Measurements from ENCODE around the gene TRAF1.

Gene TRAF1

DNA sequence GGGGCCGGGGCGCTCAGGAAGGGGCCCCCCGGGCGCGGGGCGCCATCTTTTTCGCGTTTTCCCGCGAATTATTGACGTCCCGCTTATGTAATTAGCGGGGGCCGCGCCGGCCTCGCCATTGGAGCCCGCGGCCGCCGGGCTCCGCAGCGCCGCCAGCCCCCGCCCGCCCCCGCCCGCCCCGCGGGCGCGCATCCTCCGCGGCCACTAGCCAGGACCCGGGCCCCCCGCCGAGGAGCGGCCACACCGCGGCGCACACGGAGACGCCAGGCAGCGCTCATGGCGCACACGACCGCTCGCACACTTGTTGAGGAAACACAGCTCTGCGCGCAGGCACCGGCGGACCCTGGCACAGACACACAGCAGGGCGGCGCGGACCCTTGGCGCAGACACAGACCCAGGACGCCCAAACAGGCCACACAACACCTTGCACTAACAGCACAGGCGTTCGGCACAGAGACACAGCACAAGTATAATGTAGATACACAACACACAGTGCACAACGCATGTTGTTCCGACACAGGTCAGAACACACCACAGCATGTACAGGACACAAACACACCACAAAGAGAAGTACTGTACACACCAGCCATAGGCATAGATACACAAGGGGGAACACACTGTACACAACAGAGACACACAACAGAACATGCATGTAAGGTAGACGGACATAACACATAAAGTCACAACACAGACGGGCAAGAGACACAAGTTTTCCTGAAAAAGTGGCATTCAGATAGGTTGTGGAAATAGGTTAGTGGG is 49.1 kb downstream of the TRAF1 start:
- no peak overlapping the region for H2AFZ ChIP-seq (ENCODE audit: low read length)
- peak overlapping the region; percentile 94 for H3K4me3 ChIP-seq (ENCODE audit: low read depth, low read length, poor library complexity, severe bottlenecking)
- H3K36me3 ChIP-seq (ENCODE audit: insufficient read depth, low read length) = peaks cover 25% of the 10 kb centered on the region; the same call in 1 of the 2 replicates
- no peaks in the 10 kb centered on the region for H3K27me3 ChIP-seq (ENCODE audit: insufficient read depth, low read length)
- H3F3A ChIP-seq (ENCODE audit: insufficient read depth, low read length) = peaks cover 6% of the 10 kb centered on the region; the same call in 1 of the 2 replicates
- H3K9me2 ChIP-seq (ENCODE audit: low read depth, low read length) = no peaks in the 10 kb centered on the region
- no peak for TF ChIP-seq EZH2 (IDR thresholded peaks at IDR 0.05; ENCODE audit: borderline replicate concordance, low read length)
- TF ChIP-seq, protein P1, sequence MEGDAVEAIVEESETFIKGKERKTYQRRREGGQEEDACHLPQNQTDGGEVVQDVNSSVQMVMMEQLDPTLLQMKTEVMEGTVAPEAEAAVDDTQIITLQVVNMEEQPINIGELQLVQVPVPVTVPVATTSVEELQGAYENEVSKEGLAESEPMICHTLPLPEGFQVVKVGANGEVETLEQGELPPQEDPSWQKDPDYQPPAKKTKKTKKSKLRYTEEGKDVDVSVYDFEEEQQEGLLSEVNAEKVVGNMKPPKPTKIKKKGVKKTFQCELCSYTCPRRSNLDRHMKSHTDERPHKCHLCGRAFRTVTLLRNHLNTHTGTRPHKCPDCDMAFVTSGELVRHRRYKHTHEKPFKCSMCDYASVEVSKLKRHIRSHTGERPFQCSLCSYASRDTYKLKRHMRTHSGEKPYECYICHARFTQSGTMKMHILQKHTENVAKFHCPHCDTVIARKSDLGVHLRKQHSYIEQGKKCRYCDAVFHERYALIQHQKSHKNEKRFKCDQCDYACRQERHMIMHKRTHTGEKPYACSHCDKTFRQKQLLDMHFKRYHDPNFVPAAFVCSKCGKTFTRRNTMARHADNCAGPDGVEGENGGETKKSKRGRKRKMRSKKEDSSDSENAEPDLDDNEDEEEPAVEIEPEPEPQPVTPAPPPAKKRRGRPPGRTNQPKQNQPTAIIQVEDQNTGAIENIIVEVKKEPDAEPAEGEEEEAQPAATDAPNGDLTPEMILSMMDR (IDR thresholded peaks at IDR 0.05; ENCODE audit: low read length) = no peak; the same call in 1 of the 2 replicates
- peak overlapping the region; percentile 100 for H3K9ac ChIP-seq (ENCODE audit: low read length)
- no peaks in the 10 kb centered on the region for H3K9me3 ChIP-seq (ENCODE audit: low read length)
- H4K20me1 ChIP-seq (ENCODE audit: insufficient read depth, low read length) = no peaks in the 10 kb centered on the region
- H3K79me2 ChIP-seq (ENCODE audit: insufficient read depth, low read length) = no peaks in the 10 kb centered on the region
- peak overlapping the region; percentile 97 for H3K27ac ChIP-seq (ENCODE audit: low read depth, low read length, poor library complexity, severe bottlenecking)
- peak overlapping the region; percentile 100 for H3K4me2 ChIP-seq (ENCODE audit: low read length)
- H3K4me1 ChIP-seq (ENCODE audit: insufficient read depth, low read length, severe bottlenecking) = peaks cover 44% of the 10 kb centered on the region

DNA sequence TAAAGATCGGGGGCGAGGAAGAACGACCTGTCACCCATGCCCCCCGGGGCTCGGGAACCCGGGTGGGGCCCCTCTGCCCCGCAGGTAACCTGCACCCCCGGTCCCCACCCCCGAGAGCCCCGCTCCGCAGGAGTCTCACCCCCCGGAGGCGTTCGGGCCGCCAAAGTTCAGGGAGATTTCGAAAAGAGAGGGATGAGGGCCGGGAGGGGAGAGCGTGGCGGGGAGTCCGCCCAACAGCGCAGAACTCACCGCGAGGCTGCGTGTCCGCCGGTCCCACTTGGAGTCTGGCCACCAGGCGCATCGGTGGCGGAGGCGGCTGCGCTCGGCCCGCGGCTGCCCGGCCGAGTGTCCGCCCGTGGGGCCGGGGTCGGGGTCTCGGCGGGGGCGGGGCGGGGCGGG is 49.8 kb downstream of the TRAF1 start, which contains the start of gene PHF19:
Gene PHF19 (minus strand): TSS at position 347 of the 399 bp plus-strand sequence. CDS start 2,447 bp downstream, outside the sequence.
- Histone ChIP-seq H3K27ac (ENCODE audit: low read depth, low read length, poor library complexity, severe bottlenecking) (peak within 1 kb of the TSS; percentile 97), H3K79me2 (ENCODE audit: insufficient read depth, low read length) (no peaks in the 10 kb centered on the region)

DNA sequence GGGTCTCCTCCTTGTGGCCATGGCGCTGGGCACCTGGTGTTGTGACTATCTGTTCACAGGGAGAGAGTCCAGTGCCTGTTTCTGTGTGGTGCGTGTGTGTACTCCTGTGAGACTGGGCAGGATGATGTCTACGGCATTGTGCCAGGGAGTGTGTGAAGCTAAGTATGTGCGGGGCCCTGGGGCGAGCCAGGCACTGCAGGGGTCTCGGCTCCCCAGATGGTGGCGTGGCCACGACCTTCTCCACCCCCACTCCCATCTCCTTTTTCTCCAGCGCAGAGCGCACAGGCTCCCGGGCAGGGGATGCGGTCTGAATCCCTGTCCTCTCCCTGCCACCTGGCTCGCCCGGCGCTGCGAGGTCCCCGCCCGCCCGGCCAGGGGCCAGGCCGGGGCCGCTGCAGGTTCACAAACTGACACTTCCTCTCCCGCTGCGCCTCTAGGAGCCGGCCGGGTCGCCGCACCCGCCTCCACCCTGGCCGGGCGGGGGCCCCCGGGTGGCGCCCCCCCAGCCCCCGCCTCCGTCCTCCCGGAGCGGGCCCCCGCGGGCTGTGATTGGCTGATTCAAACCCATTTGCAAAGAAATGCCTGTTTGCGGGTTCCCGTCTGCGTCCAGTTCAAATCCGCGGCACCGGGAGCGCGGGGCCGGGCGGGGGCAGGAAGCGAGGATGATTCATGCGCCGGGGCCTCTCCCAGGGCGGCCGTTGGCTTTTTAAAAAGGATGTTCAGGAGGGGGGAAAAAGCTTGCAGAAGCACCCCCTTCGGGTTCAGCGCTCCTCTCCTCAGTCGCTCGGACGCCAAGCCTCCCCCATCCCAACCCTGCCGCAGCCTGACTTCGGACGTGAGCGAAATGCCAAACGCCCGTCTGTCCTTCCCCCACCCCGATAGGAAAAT is 50.4 kb downstream of the TRAF1 start:
- Histone ChIP-seq H3K9ac (ENCODE audit: low read length) (peak overlapping the region; percentile 99), H3K36me3 (ENCODE audit: insufficient read depth, low read length) (peaks cover 35% of the 10 kb centered on the region; the same call in 1 of the 2 replicates), H3K4me1 (ENCODE audit: insufficient read depth, low read length, severe bottlenecking) (peaks cover 40% of the 10 kb centered on the region), H3K9me2 (ENCODE audit: low read depth, low read length) (no peaks in the 10 kb centered on the region), H3K4me2 (ENCODE audit: low read length) (peak overlapping the region; percentile 77), H3K4me3 (ENCODE audit: low read depth, low read length, poor library complexity, severe bottlenecking) (peak overlapping the region; percentile 82), H3F3A (ENCODE audit: insufficient read depth, low read length) (peaks cover 6% of the 10 kb centered on the region; the same call in 1 of the 2 replicates), H4K20me1 (ENCODE audit: insufficient read depth, low read length) (no peaks in the 10 kb centered on the region), H2AFZ (ENCODE audit: low read length) (no peak overlapping the region), H3K79me2 (ENCODE audit: insufficient read depth, low read length) (no peaks in the 10 kb centered on the region), H3K27me3 (ENCODE audit: insufficient read depth, low read length) (no peaks in the 10 kb centered on the region), H3K9me3 (ENCODE audit: low read length) (no peaks in the 10 kb centered on the region), H3K27ac (ENCODE audit: low read depth, low read length, poor library complexity, severe bottlenecking) (peak overlapping the region; percentile 97)
- TF ChIP-seq, protein P1 (IDR thresholded peaks at IDR 0.05; ENCODE audit: low read length) = no peak; the same call in 1 of the 2 replicates
- TF ChIP-seq EZH2 (IDR thresholded peaks at IDR 0.05; ENCODE audit: borderline replicate concordance, low read length) = no peak

More for the DNA sequence above, 49.8 kb downstream of the TRAF1 start, which contains the start of gene PHF19:
- no peaks in the 10 kb centered on the region for H3K9me3 ChIP-seq (ENCODE audit: low read length)
- no peaks in the 10 kb centered on the region for H4K20me1 ChIP-seq (ENCODE audit: insufficient read depth, low read length)
- H3K9me2 ChIP-seq (ENCODE audit: low read depth, low read length) = no peaks in the 10 kb centered on the region
- peaks cover 42% of the 10 kb centered on the region for H3K4me1 ChIP-seq (ENCODE audit: insufficient read depth, low read length, severe bottlenecking)
- TF ChIP-seq, protein P1 (IDR thresholded peaks at IDR 0.05; ENCODE audit: low read length) = no peak
- no peak for TF ChIP-seq EZH2 (IDR thresholded peaks at IDR 0.05; ENCODE audit: borderline replicate concordance, low read length)
- peak within 1 kb of the TSS; percentile 100 for H3K9ac ChIP-seq (ENCODE audit: low read length)
- H3K4me2 ChIP-seq (ENCODE audit: low read length) = peak within 1 kb of the TSS; percentile 100
- H3K27me3 ChIP-seq (ENCODE audit: insufficient read depth, low read length) = no peaks in the 10 kb centered on the region
- peak within 1 kb of the TSS; percentile 94 for H3K4me3 ChIP-seq (ENCODE audit: low read depth, low read length, poor library complexity, severe bottlenecking)
- no peak within 1 kb of the TSS for H2AFZ ChIP-seq (ENCODE audit: low read length)
- peaks cover 30% of the 10 kb centered on the region; the same call in 1 of the 2 replicates for H3K36me3 ChIP-seq (ENCODE audit: insufficient read depth, low read length)
- peaks cover 6% of the 10 kb centered on the region; the same call in 1 of the 2 replicates for H3F3A ChIP-seq (ENCODE audit: insufficient read depth, low read length)

All from OCI-LY1 (cell line).